Measurements from ENCODE around the gene SMARCD3. TPM values are rescaled to one million over a fixed set of nuclear protein-coding genes. Genes with fewer than 3 reads are reported as not detected.

SMARCD3 gene
- total RNA-seq, 2 experiments from 2014 or later: 11.8 to 14.8 TPM

GRCh38 chr7:151264615-151265014, 16.1 kb upstream of the SMARCD3 start:
- Histone ChIP-seq H3K27ac (ENCODE audit: low read depth in 1 of 2, low read length in 2 of 2) (no peak overlapping the region), H3K4me1 (ENCODE audit: insufficient read depth, low read length) (no peaks in the 10 kb centered on the region), H3K36me3 (ENCODE audit: insufficient read depth, low read length) (no peaks in the 10 kb centered on the region), H3K4me3 (ENCODE audit: low read length) (no peak overlapping the region), H3K9me3 (ENCODE audit: control insufficient read depth in 1 of 2, insufficient read depth in 1 of 2, low read length in 2 of 2) (no peaks in the 10 kb centered on the region), H3K27me3 (ENCODE audit: control insufficient read depth in 1 of 2, insufficient read depth in 2 of 2, low read length in 2 of 2) (no peaks in the 10 kb centered on the region)
- no peak for ATAC-seq (ENCODE audit: poor library complexity)
- Mint-ChIP-seq H3K36me3 (ENCODE audit: low read depth) (no peaks in the 10 kb centered on the region), H3K4me1 (ENCODE audit: low read depth) (no peaks in the 10 kb centered on the region), H3K27ac (no peak overlapping the region), H3K27me3 (peaks cover 16% of the 10 kb centered on the region), H3K9me3 (no peaks in the 10 kb centered on the region), H3K4me3 (no peak overlapping the region)
- CTCF ChIA-PET: no interaction called here
- intact Hi-C loops (cut with DNase I, micrococcal nuclease): no loop called here
- POLR2A ChIA-PET: no interaction called here
- no peak for TF ChIP-seq CTCF (IDR thresholded peaks at IDR 0.05)
- DNase-seq: no peak

- no peak for TF ChIP-seq CTCF (IDR thresholded peaks at IDR 0.05)
- POLR2A ChIA-PET: no interaction called here
- H3K36me3 Mint-ChIP-seq (ENCODE audit: low read depth): no peaks in the 10 kb centered on the region
- Histone ChIP-seq H3K4me3 (ENCODE audit: low read length) (no peak overlapping the region), H3K36me3 (ENCODE audit: insufficient read depth, low read length) (no peaks in the 10 kb centered on the region), H3K27ac (ENCODE audit: low read depth in 1 of 2, low read length in 2 of 2) (no peak overlapping the region), H3K9me3 (ENCODE audit: control insufficient read depth in 1 of 2, insufficient read depth in 1 of 2, low read length in 2 of 2) (no peaks in the 10 kb centered on the region), H3K27me3 (ENCODE audit: control insufficient read depth in 1 of 2, insufficient read depth in 2 of 2, low read length in 2 of 2) (peaks cover 2 to 5% of the 10 kb centered on the region in 2 experiments), H3K4me1 (ENCODE audit: insufficient read depth, low read length) (no peaks in the 10 kb centered on the region)
- no peak overlapping the region for H3K27ac Mint-ChIP-seq
- intact Hi-C loops (cut with DNase I, micrococcal nuclease): no loop called here
- no peak for DNase-seq
- no peak overlapping the region for H3K4me3 Mint-ChIP-seq
- H3K27me3 Mint-ChIP-seq: peaks cover 36% of the 10 kb centered on the region
- ATAC-seq (ENCODE audit: poor library complexity): no peak
- no peaks in the 10 kb centered on the region for H3K4me1 Mint-ChIP-seq (ENCODE audit: low read depth)
- no peaks in the 10 kb centered on the region for H3K9me3 Mint-ChIP-seq
- CTCF ChIA-PET: no interaction called here
Measured at GRCh38 chr7:151261529-151261928, 13.0 kb upstream of the SMARCD3 start.

GRCh38 chr7:151260883-151261282, 12.4 kb upstream of the SMARCD3 start:
- H3K27me3 ChIP-seq (ENCODE audit: control insufficient read depth in 1 of 2, insufficient read depth in 2 of 2, low read length in 2 of 2): peaks cover 2 to 5% of the 10 kb centered on the region in 2 experiments
- H3K27me3 Mint-ChIP-seq: peaks cover 40% of the 10 kb centered on the region
- DNase-seq: no peak
- H3K4me3 ChIP-seq (ENCODE audit: low read length): no peak overlapping the region
- H3K9me3 ChIP-seq (ENCODE audit: control insufficient read depth in 1 of 2, insufficient read depth in 1 of 2, low read length in 2 of 2): no peaks in the 10 kb centered on the region
- no peak overlapping the region for H3K27ac Mint-ChIP-seq
- no peak overlapping the region for H3K4me3 Mint-ChIP-seq
- H3K27ac ChIP-seq (ENCODE audit: low read depth in 1 of 2, low read length in 2 of 2): no peak overlapping the region
- intact Hi-C loops (cut with DNase I, micrococcal nuclease): no loop called here
- no peaks in the 10 kb centered on the region for H3K9me3 Mint-ChIP-seq
- no peaks in the 10 kb centered on the region for H3K4me1 ChIP-seq (ENCODE audit: insufficient read depth, low read length)
- no peaks in the 10 kb centered on the region for H3K36me3 Mint-ChIP-seq (ENCODE audit: low read depth)
- CTCF ChIA-PET: no interaction called here
- POLR2A ChIA-PET: no interaction called here
- ATAC-seq (ENCODE audit: poor library complexity): no peak
- TF ChIP-seq CTCF (IDR thresholded peaks at IDR 0.05): no peak
- H3K4me1 Mint-ChIP-seq (ENCODE audit: low read depth): no peaks in the 10 kb centered on the region
- H3K36me3 ChIP-seq (ENCODE audit: insufficient read depth, low read length): no peaks in the 10 kb centered on the region
